NCI-H446 treated with DMSO at 0.1 percent for 48 hours (cell line): Measurements from ENCODE around the gene IL22RA2.
A peak's percentile ranks its signal among the peaks of the same experiment; 100 is the strongest.

Source experiments
- DNase-seq: peaks from one replicate; lab custom pipeline; 2025; lab: John Stamatoyannopoulos, UW

IL22RA2 gene

DNA sequence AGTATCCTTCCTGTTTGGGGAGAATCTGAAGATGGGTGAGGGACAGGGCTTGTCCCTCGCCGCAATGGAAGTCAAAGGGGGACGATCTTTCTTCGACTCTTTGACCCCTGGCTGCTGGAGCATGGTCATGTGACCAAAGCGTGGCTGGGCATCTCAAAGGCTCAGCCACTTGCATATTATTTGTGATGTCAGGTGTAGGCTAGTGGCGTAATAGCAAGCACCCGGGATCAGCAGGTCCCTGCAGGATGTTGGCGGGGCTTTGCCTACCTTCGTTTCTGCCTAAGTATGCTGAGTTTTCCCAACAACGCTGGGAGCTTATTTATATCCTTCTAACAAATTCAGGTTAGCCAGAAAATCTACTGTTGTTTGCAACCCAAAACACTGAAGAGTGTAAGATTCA lies 78.4 kb downstream of the IL22RA2 start:
- DNase-seq = no peak

DNA sequence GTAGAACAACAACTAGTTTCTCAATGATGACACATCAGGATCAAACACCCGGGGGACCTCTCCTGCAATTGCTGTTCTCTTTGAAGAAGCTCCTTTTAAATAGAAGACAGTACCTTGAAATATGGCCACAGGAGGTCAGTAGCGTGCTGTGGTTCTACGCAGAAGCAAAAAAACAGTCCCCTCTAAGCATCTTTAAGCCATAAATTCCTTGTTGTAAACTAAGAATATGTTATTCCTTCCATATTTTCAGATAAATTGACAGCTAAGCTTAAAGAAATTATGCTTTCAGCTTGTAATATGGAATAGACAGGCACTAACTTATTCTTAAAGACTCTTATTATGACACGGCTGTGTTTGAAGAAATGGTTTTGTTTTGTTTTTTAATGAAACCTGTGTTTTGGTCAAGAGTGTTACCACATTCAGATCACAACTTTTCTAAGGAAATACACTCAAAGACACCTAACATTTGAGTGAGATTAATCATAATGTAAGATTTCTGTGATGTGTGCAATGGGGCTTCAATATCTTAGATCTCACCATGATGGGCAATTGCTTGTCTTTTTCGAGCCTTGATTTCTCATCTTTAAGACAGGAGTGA lies 78.9 kb downstream of the IL22RA2 start:
- peak; percentile 36 for DNase-seq
